Measurements from ENCODE around the gene NXF2B. TPM values are rescaled to one million over a fixed set of nuclear protein-coding genes. Genes with fewer than 3 reads are reported as not detected.
"Not testable (repeated sequence)": the region's sequence is repeated elsewhere in the genome, so short reads cannot be mapped to it uniquely, and the experiment has no call there.

The NXF2B gene
- total RNA-seq: not detected in 2 replicates

GRCh38 chrX:102439908-102440307, at the start of gene NXF2B:
TSS of gene NXF2B (minus strand) at chrX:102440008. CDS start at chrX:102380036, 59,972 bp downstream.
- H3K4me1 Mint-ChIP-seq; H3K27ac Mint-ChIP-seq; intact Hi-C loops (cut with micrococcal nuclease); H3K4me3 Mint-ChIP-seq; DNase-seq; H3K9me3 Mint-ChIP-seq; H3K27me3 Mint-ChIP-seq; H3K36me3 Mint-ChIP-seq (ENCODE audit: low read depth): not testable (repeated sequence)

DNA sequence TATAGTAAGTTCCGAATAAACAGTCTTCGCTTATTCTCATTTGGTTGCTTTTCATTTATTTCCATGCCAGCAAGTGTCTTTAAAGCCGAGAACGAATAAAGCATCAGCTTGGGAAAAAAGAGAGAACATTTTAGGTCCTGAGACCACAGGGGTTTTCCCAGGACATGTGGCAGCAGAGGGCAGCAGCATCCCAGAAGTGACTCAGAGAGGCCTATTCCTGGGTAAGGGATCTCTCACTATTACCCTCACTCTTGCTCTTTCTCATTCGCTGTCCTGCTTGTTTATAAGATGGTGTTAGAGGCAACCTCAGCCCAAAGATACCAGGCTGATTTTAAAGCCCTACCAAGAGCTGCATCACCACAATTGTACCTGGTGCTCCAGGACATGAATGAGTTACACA, 39.0 kb upstream of the NXF2B start:
- H3K27ac Mint-ChIP-seq; H3K4me3 Mint-ChIP-seq; H3K36me3 Mint-ChIP-seq (ENCODE audit: low read depth); H3K4me1 Mint-ChIP-seq; H3K9me3 Mint-ChIP-seq; intact Hi-C loops (cut with micrococcal nuclease); H3K27me3 Mint-ChIP-seq; DNase-seq: not testable (repeated sequence)

DNA sequence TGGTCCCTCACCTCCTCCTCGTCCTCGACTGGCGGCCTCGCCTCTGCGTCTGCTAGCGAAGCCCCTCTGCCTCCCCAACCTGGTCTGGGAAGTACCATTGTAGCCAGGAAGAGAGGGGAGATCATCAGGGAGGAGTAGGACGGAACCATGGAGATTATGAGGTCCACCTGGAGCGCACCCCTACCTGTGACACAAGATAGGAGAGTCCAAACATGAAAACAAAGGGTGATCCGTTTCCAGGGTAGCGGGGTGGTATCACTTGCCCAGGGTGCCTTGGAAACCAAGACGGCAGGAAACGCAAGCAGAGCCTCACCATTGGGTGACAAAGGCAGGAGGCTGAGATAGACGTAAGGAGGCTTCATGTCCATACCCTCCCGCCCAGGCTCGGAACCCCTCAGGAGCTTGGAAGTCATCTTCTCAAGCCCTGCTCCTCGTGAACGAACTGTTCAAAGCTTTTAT, 32.0 kb upstream of the NXF2B start, which contains the start of gene TCP11X2:
TCP11X2 (minus strand) TSS at position 51 of the 459 bp plus-strand sequence.
- H3K9me3 Mint-ChIP-seq; H3K27ac Mint-ChIP-seq; intact Hi-C loops (cut with micrococcal nuclease); H3K36me3 Mint-ChIP-seq (ENCODE audit: low read depth); H3K4me1 Mint-ChIP-seq; H3K4me3 Mint-ChIP-seq; DNase-seq; H3K27me3 Mint-ChIP-seq: not testable (repeated sequence)

GRCh38 chrX:102470215-102470614, 30.4 kb upstream of the NXF2B start:
- H3K4me1 Mint-ChIP-seq; H3K9me3 Mint-ChIP-seq; H3K36me3 Mint-ChIP-seq (ENCODE audit: low read depth); DNase-seq; H3K27me3 Mint-ChIP-seq; intact Hi-C loops (cut with micrococcal nuclease); H3K27ac Mint-ChIP-seq; H3K4me3 Mint-ChIP-seq: not testable (repeated sequence)

GRCh38 chrX:102458615-102459014, 18.8 kb upstream of the NXF2B start:
- H3K4me3 Mint-ChIP-seq; H3K27me3 Mint-ChIP-seq; intact Hi-C loops (cut with micrococcal nuclease); H3K4me1 Mint-ChIP-seq; DNase-seq; H3K27ac Mint-ChIP-seq; H3K36me3 Mint-ChIP-seq (ENCODE audit: low read depth); H3K9me3 Mint-ChIP-seq: not testable (repeated sequence)

- H3K27me3 Mint-ChIP-seq; DNase-seq; H3K27ac Mint-ChIP-seq; H3K36me3 Mint-ChIP-seq (ENCODE audit: low read depth); H3K4me1 Mint-ChIP-seq; H3K4me3 Mint-ChIP-seq; intact Hi-C loops (cut with micrococcal nuclease); H3K9me3 Mint-ChIP-seq: not testable (repeated sequence)
Observed at GRCh38 chrX:102414493-102414892, 25.3 kb downstream of the NXF2B start.

DNA sequence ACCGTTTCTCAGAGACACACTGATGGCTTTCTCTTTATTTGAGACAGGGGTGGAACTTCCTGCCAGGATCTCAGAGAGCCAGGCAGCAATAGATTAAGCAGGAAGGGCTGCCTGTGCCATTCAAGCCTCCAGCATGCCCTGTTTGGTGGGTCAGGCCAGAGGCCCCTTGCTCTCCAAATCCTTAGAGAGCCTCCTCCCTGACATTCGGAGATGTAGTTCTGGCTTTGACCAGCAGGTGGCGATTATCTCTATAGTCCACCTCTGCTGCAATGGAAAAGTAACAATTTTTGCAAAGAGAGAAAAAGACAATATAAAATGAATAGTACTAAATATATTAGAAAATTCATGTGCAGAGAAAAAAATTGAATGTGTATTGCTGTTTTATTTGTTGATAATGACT, 93.9 kb downstream of the NXF2B start:
- intact Hi-C loops (cut with micrococcal nuclease): no loop called here
- Mint-ChIP-seq H3K9me3 (no peaks in the 10 kb centered on the region), H3K27ac (no peak overlapping the region), H3K27me3 (peaks cover 1% of the 10 kb centered on the region), H3K4me1 (no peaks in the 10 kb centered on the region), H3K4me3 (no peak overlapping the region), H3K36me3 (ENCODE audit: low read depth) (no peaks in the 10 kb centered on the region)
- peak; percentile 85 for DNase-seq

GRCh38 chrX:102341867-102342266, 97.9 kb downstream of the NXF2B start:
- Mint-ChIP-seq H3K9me3 (no peaks in the 10 kb centered on the region), H3K4me1 (no peaks in the 10 kb centered on the region), H3K36me3 (ENCODE audit: low read depth) (no peaks in the 10 kb centered on the region), H3K27ac (no peak overlapping the region), H3K27me3 (peaks cover 1% of the 10 kb centered on the region), H3K4me3 (no peak overlapping the region)
- DNase-seq: no peak
- intact Hi-C loops (cut with micrococcal nuclease): no loop called here

- DNase-seq: peak; percentile 51
- no peaks in the 10 kb centered on the region for H3K36me3 Mint-ChIP-seq (ENCODE audit: low read depth)
- no peaks in the 10 kb centered on the region for H3K9me3 Mint-ChIP-seq
Observed at GRCh38 chrX:102339312-102340298, 100.2 kb downstream of the NXF2B start.

GRCh38 chrX:102338162-102338561, 101.6 kb downstream of the NXF2B start:
- no peak overlapping the region for H3K4me3 Mint-ChIP-seq
- no peaks in the 10 kb centered on the region for H3K36me3 Mint-ChIP-seq (ENCODE audit: low read depth)
- peaks cover 1% of the 10 kb centered on the region for H3K27me3 Mint-ChIP-seq
- no peak for DNase-seq
- no peak overlapping the region for H3K27ac Mint-ChIP-seq
- no peaks in the 10 kb centered on the region for H3K9me3 Mint-ChIP-seq
- no peaks in the 10 kb centered on the region for H3K4me1 Mint-ChIP-seq
- intact Hi-C loops (cut with micrococcal nuclease): no loop called here

More at GRCh38 chrX:102339312-102340298, 100.2 kb downstream of the NXF2B start:
- H3K4me3 Mint-ChIP-seq: no peak overlapping the region
- intact Hi-C loops (cut with micrococcal nuclease): no loop called here
- no peaks in the 10 kb centered on the region for H3K4me1 Mint-ChIP-seq
- peaks cover 1% of the 10 kb centered on the region for H3K27me3 Mint-ChIP-seq
- no peak overlapping the region for H3K27ac Mint-ChIP-seq

Other genes starting within 250 kb of the NXF2B start
- not detected in 2 replicates for gene TCP11X1, start 224.7 kb downstream of the NXF2B start, total RNA-seq
- not detected in 2 replicates for gene NXF2, start 192.8 kb downstream of the NXF2B start, total RNA-seq
- gene TCP11X2, start 31.8 kb upstream of the NXF2B start, total RNA-seq: not detected in 2 replicates
- gene TMSB15A, start 76.7 kb upstream of the NXF2B start, total RNA-seq: 0.31 TPM in 1 of 2 replicates, not detected in the other
- 8.1 and 8.9 TPM in 2 replicates for gene ARMCX5, start 159.5 kb upstream of the NXF2B start, total RNA-seq
- 0.43 and 0.96 TPM in 2 replicates for gene GPRASP1, start 211.5 kb upstream of the NXF2B start, total RNA-seq